ENCODE measurements around the gene HSDL1.

The HSDL1 gene

DNA sequence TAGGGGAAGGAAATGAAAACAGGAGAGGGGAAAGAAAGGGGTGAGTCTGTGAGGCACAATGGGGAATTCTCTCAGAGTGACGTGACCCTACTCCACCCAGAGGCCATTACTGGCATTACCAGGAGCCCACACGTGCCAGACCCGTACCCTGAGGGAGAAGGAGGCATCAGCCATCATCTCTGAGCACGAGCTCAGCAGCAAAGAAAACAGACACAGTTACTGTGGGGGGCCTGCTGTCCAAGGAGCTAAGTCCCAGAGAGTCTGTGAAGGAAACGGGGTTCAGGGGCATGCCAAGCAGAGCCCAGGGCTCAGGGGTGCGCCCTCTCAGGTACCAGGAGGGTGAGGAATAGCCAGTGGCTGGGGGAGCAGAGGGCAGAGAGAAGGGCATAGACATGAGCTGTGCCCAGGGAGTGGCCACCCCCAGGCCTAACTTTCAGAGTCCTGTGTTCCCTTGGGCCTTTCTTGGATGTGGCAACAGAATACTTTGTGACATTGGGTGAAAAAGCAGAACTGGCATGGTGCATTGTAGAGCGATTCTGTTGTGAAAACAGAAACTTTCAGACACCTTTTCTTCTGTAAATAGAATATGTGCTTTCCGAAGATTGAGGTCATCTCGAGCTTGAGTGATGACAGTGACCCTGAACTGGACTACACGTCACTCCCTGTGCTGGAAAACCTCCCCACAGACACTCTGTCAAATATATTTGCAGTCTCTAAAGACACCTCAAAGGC is 30.5 kb upstream of the HSDL1 start:
- DNase-seq = peak; percentile 31

GRCh38 chr16:84174396-84174795 is 29.4 kb upstream of the HSDL1 start:
- DNase-seq = no peak

- no peak for DNase-seq
Observed at GRCh38 chr16:84169765-84170310, 24.9 kb upstream of the HSDL1 start.

DNA sequence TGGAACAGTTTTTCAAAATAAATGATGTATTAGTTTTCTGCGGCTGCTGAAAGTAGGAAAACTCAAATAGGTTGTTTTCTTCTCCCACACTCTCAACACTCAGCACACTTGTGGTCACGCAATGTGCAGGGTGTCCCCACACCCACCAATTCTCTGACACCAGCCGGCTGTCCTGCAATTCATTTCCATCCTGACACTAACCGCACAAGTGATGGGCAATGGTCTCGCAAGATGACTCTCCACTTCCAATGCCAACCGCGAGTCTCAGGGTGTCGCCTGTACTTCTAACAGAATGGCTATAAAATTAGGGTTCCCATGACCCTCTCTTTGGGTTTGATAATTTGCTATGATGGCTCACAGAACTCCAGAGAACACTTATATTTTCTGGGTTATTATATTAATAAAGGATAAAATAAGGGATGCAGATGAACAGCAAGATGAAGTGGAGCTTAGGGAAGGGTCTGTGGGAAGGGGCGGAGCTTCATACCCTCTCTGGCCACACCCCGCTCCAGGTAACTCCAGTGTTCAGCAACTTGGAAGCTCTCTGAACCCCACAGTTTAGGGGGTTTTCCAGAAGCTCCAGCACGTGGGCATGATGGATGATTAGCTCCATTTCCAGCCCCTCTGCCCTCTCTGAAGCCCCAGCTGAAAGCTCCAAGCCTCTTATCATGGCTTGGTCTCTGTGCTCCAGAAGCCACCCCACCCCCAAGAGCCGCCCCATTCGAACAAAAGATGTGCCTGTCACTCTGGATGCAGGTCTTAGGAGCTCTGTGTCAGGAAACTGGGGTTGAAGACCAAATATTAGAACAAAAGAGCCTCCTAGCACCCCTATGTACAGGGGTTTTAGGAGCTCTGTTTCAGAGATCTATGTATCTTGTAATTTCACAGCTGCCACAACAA is 22.1 kb upstream of the HSDL1 start:
- DNase-seq = no peak

GRCh38 chr16:84165746-84166145 is 20.8 kb upstream of the HSDL1 start:
- no peak for DNase-seq

GRCh38 chr16:84161801-84162200 is 16.8 kb upstream of the HSDL1 start:
- no peak for DNase-seq

- DNase-seq = no peak
Observed at GRCh38 chr16:84161037-84161436, 16.1 kb upstream of the HSDL1 start.

DNA sequence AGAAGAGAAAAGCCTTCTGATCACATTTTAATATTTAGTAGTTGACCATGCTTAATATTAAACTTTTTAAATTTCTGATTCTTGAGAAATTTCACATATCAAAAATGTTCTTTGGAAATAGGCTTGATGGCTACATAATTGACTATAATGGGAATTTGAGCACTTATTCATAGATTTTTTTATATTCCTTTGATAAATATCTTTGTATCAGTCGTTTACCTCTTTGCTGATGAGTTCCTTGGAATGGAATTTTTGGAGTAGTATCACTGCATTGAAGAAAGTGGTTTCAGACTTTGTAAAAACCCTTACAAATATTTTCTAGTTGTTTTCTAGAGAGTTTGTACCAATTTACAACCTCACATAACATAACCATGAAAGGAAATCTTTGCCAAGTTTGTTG is 14.8 kb upstream of the HSDL1 start:
- no peak for DNase-seq

DNA sequence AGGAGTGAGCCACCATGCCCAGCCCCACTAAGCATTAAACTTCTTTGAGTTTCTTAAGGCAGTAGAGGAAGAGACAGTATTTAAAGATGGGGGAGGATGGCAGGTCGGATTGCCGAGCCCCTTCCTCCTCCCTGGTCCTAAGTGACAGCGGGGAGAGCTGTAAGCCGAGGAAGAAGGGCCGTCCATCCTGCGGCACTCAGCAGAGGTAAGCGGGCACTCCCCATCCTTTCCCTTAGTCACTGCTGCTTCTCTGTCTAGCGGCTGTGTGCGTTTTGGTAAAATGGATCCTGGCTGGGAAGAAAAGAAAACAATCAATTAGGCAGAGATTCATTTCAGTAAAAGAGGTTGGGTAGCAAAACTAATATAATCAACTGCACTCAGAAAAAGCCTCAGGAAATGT is 14.0 kb upstream of the HSDL1 start:
- no peak for DNase-seq

GRCh38 chr16:84156342-84156784 is 11.4 kb upstream of the HSDL1 start:
- no peak for DNase-seq

DNA sequence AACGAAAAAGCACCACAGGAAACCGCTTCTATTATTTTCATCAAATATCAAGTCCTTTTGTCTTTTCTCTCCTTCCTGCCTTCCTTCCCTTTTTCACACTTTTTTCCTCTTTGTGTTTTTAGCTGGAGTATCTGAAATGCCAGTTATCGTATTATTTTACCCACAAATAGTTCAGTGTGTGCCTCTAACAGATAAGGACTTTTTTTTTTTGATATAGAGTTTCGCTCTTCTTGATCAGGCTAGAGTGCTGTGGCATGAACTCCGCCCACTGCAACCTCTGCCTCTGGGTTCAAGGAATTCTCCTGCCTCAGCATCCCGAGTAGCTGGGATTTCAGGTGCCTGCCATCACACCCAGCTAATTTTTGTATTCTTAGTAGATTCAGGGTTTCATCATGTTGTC is 10.8 kb upstream of the HSDL1 start:
- DNase-seq = no peak

DNA sequence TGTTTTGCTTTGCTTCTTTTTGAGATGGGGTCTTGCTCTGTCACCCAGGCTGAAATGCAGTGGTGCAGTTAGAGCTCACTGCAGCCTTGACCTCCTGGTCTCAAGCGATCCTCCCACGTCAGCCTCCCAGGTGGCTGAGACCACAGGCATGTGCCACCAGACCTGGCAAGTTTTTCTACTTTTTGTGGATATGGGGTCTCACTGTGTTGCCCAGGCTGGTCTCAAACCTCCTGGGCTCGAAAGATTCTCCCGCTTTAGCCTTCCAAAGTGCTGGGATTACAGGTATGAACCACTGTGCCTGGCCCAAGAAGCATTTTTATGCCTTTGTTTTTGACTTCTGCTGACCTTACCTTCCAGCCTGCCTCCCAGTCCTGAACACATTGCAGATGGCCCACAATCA is 10.2 kb upstream of the HSDL1 start:
- DNase-seq = no peak

- no peak for DNase-seq
Observed at GRCh38 chr16:84153660-84154214, 8.8 kb upstream of the HSDL1 start.

- no peak for DNase-seq
Observed at GRCh38 chr16:84150926-84151325, 5.9 kb upstream of the HSDL1 start.

DNA sequence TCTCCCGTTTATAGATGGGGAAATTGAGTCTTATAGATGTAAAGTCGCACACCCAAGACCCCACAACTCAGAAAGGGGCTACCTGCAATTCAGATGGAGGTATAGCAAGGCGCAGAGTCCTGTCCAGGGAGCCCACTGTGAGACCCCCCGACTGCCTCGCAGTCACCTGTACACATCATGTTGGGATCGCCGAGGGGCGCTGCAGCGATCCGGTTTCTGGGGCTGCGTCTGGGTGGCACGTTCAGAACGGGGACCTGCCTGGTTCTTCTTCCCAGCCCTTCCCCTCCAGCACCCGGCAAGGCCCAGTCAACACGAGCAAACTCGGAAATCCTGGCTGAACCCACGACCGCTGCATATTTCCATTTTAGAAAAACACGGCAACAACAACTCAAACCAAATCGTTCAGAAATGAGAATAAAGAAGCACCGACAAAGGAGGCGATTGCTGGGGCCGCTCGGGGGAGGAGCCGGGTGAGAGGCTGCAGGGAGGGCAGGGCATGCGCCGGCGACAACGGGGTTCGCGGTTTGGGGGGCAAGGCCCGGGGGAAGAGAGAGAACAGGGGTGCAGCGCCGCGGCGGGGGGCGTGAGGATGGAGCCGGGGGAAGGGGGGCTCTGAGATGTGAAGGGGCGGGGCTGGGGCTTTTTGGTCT is 643 bp downstream of the HSDL1 start:
- peak; percentile 14 for DNase-seq

DNA sequence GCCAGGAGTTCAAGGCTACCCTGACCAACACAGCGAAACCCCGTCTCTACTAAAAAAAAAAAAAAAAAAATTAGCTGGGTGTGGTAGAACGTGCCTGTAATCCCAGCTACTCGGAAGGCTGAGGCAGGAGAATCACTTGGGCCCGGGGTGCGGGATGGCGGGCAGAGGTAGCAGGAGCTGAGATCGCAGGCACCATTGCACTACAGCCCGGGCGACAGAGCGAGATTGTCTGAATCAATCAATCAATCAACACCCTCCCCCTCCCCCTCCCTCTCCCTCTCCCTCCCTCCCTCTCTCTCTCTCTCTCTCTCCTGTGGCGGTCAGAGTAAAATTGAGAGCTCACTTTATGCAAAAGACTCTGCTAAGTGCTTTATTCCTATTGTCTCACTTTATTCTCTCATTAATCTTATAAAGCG is 1.2 kb downstream of the HSDL1 start:
- no peak for DNase-seq

GRCh38 chr16:84143081-84143480 is 1.9 kb downstream of the HSDL1 start:
- DNase-seq = no peak

GRCh38 chr16:84141143-84141670 is 3.8 kb downstream of the HSDL1 start:
- DNase-seq = no peak

DNA sequence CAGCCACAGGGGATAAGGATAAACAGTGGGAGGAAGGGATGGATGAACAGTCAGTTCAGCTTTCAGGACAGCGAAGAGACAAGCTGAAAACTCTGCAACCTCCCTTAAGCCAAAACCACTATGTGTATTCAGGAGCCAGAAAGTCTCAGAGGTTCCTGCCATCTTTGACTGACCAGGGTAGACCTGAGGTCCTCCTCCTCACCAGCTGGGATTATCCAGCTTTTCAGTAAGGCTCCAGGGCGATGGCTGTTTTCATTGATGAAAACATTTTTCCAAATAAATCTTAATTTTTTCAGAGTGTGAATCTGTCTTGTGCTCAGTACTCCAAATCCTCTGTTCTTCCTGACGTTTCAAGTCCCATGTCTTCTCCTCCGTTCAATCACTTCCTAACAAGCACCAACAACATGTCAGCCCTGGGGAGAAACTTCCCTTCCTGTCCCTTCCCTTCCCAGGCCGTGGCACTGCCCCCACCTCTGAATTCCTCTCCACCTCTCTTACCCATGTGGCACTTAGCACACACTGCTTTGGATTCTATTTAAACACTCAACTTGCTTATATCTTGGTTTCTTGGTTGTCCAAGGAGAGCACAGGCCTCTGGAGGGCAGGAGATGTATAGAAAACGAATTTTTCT is 5.2 kb downstream of the HSDL1 start:
- no peak for DNase-seq

DNA sequence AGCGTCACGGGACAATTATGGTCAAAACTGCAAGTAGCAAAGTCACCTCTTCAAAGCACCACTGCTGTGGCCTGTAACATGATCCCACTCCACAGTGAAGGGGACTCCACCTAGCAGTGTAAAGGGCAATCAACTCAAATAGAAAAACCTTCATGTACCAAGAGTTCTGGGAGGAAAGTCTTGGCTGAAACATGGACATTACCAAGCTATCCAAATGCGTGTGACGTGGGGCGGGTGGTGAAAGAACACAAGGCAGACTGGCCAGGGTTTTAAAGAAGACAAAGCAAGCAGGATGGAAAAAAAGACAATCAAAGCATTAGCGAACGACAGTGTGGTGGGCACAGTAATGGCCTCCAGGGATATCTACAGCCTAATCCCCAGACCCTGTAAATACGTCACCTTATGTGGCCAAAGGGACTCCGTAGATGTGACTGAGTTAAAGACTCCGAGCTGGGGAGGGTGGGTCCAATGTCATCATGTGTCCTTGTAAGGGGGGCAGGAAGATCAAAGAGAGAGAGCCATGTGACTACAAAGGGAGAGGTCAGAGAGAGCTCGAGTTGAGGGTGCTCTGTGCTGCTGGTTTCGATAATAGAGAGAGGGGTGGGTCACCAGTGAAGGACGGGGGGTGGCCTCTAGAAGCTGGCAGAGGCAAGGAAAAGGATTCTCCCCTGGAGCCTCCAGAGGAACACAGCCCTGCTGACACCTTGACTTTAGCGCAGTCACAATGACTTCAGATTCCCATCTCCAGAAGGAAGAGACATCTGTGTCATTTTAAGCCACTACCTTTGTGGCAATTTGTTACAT is 6.0 kb downstream of the HSDL1 start:
- DNase-seq = peak; percentile 55

- DNase-seq = no peak
Observed at GRCh38 chr16:84138500-84138823, 6.5 kb downstream of the HSDL1 start.
